Thyroid gland (tissue), 4 donors: ENCODE measurements around the gene CCDC192.
A peak's percentile ranks its signal among the peaks of the same experiment; 100 is the strongest.

Source experiments
- CTCF ChIP-seq, 6 experiments: fragments of 200-600 bp in 3 of 6; fragments of 450-650 bp in 3 of 6; sonication (generic) in 3 of 6; IDR thresholded peaks; one replicate each; pipeline ENCODE4 v1.5.1; 2016 to 2019; ENCODE audit warnings: antibody characterized with exemption in 6 of 6, mild to moderate bottlenecking in 2 of 6, inconsistent platforms in 1 of 6, moderate library complexity in 1 of 6
- POLR2A ChIP-seq, 2 donors: fragments of 450-650 bp; IDR thresholded peaks; one replicate each; pipeline ENCODE4 v1.6.1; 2017; ENCODE audit warnings: antibody characterized with exemption in 2 of 2, mild to moderate bottlenecking in 2 of 2, moderate library complexity in 1 of 2

GRCh38 chr5:127878174-127878750 is 175.1 kb downstream of the CCDC192 start:
- TF ChIP-seq POLR2A (IDR thresholded peaks at IDR 0.05) = no peak
- peak in 2 of 6 experiments; percentile 12 to 33 for TF ChIP-seq CTCF (IDR thresholded peaks at IDR 0.05)
